HG03108 (cell line): ENCODE data around the gene SOX8.
"Not testable (repeated sequence)": the region's sequence is repeated elsewhere in the genome, so short reads cannot be mapped to it uniquely, and the experiment has no call there.

Experiments used
- ATAC-seq: cut with Tn5 transposase; IDR thresholded peaks from one replicate; pipeline ENCODE4 v1.9.1; 2021; ENCODE audit warnings: moderate library complexity; ENCODE audit not compliant: unreplicated experiment

The SOX8 gene

DNA sequence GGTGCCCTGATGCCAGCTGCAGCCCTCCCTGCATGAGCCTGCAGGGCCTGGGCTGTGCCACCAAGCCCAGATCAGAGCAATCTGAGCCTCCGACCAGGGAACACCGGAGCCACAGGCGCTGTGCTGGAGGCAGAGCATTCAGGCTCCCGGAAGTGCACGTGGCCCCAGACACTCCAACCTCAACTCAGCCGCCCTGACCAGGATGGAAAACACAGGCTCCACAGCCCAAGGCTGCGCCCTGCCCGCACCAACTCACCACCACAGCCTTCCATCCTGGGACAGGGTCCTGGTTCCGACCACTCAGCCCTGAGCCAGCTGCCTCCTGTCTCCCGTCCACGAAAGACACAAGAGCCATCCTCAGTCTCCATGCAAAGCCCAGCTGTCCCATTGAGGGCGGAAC is 29.2 kb upstream of the SOX8 start:
- no peak for ATAC-seq

DNA sequence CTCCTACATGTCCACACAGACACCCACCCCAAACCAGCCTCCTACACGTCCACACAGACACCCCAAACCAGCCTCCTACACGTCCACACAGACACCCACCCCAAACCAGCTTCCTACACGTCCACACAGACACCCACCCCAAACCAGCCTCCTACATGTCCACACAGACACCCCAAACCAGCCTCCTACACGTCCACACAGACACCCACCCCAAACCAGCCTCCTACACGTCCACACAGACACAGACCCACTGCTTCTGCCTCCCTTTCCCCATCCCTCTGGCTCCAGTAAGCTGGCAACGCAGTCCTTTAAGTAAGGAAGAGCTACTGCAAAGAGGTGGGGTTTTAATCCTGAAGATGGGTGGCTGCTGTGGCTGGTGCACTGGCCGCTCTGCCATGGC is 27.8 kb upstream of the SOX8 start:
- ATAC-seq = not testable (repeated sequence)

DNA sequence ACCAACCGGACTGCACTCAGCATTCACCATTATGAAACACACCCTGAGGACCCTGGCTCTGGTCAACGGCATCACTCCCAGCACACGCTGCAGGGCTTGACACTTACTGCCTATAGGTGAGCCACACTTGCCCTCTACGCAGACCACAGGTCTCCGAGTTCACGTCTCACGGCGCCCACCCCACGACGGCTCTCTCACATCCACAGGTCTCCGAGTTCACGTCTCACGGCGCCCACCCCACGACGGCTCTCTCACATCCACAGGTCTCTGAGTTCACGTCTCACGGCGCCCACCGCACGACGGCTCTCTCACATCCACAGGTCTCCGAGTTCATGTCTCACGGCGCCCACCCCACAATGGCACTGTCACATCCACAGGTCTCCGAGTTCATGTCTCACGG is 25.8 kb upstream of the SOX8 start:
- ATAC-seq = not testable (repeated sequence)

DNA sequence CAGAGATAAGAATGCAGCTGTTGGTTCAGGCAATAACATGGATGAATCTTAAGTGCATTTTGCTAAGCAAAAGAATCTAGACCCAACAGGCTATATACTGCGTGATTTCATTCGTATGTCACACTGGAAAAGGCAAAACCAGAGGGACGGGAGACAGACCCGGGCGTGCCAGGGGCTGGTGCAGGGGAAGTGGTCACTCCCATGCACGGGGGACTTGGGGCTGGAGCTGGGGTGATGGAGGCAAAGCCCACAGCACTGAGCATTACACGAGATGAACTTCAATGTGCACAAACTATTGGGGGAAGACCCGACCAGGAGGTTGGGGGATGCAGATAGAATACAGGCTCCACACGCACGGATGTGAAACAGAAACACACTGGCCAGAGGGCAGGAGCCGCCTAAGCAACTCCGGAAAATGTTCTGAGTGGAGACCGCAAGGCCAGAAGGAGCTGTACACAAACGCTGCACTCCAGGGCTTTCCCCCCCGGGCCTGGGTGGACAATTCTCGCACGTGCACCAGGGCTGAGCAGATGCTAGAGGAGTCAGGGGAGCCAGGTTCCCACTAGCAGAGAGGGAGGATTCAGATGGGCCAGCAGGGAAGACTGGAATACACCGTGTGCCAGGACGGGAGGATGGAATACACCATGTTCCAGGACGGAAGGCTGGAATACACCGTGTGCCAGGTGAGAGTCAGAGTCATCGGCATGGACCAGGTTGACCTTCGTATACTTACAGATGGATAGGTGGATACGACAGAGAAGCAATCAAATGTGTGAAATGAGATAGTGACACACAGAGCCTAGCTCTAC is 22.1 kb upstream of the SOX8 start:
- ATAC-seq = no peak

DNA sequence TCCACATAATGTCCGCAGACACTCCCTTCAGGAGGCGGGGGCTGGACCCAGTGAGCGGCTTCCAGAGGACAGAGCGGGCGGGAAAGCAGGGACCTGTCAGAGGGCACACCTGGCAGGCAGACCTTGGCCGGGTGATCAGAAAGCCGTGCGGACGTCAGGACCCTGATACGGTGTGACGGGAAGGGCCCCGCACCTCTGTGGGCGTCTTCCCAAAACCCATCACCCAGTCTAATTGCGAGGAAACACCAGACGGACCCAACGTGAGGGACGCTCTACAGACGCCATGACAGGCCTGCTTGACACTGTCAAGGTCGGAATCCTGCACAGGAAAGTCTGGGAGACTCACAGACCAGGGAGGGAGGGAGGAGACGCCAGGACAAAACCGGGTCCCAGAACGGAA is 19.2 kb upstream of the SOX8 start:
- no peak for ATAC-seq

DNA sequence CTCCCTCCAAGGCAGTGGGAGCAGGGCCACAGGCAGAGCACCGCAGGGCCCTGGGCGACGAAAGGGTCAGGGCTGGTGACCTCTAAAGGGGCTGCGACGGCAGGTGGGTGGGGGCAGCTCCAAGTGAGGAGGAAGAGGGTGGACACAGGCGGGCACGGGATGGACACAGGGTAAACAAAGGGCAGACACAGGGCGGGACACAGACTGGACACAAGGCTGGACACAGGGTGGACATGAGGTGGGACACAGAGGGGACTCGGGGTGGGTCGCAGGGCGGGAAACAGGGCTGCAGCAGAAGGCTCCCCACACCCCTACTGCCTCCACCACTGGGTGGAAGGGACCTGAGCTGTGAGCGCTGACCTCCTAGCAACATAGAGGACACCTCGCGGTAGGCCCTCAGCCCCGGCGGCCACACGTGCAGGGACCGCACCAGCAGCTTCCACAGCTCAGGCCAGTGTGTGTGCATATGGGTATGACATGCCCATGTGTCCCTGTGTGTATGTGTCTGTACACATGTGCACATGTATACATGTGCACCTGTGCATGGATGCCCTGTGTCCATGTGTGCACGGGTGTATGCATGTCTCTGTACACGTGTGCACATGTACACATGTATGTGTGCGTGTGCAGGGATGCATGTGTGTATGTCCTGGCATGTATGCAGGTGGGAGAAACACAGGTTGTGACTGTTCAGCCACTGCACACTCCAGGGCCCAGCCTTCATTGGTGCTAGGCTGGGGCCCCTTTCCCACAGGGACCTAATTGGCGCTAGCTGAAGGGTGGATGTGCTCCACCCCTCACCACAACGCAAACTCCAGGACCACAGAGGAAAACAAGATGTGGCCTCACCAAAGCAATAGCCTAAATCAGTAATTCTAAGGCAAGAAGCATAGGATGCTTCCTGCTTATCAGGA is 18.4 kb upstream of the SOX8 start:
- no peak for ATAC-seq

DNA sequence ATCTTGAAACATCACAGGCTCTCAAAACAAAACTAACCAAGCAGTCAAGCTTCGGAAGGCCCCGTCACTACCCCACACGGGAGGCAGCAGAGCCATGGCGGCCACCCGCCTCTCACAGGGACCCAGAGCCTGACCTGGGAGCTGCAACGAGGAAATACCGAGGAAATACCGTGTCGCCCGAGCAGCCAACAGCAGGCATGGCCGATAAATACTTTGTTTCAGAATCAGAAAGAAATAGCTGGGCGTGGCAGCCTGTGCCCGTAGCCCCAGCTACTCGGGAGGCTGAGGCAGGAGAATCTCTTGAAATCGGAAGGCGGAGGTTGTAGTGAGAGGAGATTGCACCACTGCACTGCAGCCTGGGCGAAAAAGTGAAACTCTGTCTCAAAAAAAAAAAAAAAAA is 17.7 kb upstream of the SOX8 start:
- no peak for ATAC-seq

DNA sequence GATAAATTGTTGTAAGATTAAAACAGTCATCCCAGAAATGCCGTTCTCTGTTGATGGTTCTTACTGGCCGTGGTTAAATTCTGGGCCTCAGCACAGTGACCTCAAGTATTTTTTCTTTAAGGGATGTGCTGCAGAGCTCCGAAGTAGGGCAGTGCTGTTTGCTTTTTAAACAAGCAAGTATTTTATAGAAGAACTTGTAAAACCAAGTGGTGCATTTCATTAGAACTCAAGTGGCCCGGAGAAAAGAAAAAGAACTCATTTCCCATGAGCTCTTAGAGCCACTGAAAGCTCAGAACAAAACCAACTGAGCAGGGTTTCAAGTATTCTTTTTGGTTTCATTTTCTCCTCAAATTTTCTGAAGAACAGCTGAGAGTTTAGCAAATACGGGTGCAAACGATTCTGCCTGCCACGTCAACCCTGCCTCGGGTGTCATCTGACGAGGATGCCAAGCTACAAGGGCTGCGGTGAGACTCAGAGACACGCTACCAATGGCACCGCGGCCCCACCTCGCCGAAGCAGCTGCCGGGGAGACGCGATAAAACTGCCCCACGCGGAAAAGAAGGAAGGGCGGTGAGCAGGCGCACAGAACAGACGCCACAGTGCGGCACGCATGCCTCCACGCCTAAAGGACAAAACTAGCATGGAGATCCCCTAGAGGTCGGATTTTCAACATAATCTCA is 17.1 kb upstream of the SOX8 start:
- no peak for ATAC-seq

DNA sequence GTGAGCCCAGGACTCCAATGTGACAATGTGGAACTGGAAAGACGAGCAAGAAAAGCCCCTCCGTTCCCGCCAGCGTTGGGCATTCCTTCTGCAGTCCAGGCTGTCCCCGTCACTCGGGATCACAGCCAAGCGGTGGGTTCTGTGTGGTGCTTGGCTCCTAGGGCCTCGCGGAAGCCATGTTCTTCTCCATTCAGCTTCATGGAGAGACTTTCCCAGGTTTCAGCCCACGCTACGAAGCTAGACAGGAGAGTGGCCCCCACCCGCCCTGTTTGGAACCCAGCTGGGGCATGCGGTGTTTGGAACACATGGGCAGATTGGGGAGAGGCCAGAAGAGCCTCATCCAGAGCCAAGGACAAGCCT is 16.6 kb upstream of the SOX8 start:
- ATAC-seq = no peak

DNA sequence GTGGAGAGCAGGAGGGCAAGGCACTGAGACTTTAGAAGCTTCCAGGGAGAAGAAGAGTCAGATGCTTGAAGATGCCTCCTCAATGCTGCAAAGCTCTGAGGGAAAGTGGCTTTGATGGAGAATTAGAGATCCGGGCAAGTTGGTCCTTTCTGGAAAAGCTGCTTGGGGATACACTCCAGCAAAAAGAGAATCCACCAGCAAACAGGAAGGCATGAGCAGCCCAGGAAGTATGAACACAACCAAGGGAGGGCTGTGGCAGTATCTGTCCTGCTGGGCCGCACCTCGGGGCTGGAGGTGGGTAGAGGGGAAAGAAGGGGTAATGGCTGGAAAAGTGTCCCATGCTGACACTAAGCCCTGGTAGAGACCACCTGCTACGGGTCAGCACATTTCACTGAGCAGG is 16.1 kb upstream of the SOX8 start:
- no peak for ATAC-seq

DNA sequence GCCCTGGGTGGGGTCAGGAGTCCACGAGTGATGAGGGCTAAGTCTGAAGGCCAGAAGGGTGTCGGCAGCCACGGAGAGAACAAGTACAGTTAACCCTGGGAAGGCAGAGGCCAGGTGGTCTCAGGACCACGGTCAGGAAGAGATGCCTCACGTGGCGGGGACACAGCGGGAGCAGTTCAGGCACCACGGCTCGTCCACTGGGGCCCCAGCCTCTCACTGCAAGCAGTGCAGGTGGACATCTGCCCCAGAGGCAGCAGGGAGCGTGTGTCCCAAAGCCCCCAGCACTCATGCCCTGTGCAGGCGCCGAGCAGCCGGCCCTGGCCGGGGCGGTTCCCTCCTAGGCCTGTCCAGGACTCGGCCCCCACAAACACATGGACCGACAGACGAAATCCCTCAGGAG is 15.5 kb upstream of the SOX8 start:
- no peak for ATAC-seq

DNA sequence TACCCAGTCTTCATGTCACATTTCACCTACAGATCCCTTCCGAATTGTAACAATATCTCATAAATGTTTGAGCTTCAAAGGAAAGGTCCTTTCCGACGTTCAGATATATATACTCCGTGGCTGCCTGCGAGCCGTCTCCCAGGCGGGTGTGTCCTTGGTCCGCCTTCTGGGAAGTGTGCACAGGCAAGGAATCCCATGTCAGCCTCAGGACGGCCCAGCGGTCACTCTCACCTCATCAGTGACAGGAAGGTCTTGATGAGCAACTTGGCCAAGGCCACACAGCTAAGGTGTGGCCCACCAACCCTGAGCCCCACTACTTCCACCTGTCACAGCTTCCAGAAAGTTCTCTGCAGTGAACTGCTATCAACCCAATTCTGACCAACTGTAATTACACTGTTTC is 15.1 kb upstream of the SOX8 start:
- ATAC-seq = no peak

DNA sequence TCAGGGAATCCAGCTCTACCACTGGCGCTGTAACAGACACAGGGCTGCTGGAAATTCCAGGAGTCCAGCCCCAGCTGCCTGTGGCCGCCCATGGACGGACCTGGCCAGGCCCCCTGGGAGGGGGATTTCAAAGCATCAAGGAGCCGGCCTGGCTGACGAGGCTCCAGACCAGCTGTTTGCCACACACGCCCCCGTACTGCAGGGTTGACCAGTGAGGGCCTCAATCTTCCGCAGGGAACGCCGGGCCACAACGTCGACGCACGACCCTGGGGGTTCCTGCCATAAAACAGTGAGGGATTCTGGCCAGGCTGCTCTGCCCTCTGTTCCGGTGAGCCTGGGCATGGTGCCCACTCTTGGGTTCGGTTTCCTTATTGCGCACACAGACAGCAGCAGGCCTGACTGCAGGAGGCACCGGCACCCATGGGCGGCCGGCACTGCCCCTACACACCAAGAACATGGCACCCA is 14.5 kb upstream of the SOX8 start:
- no peak for ATAC-seq

DNA sequence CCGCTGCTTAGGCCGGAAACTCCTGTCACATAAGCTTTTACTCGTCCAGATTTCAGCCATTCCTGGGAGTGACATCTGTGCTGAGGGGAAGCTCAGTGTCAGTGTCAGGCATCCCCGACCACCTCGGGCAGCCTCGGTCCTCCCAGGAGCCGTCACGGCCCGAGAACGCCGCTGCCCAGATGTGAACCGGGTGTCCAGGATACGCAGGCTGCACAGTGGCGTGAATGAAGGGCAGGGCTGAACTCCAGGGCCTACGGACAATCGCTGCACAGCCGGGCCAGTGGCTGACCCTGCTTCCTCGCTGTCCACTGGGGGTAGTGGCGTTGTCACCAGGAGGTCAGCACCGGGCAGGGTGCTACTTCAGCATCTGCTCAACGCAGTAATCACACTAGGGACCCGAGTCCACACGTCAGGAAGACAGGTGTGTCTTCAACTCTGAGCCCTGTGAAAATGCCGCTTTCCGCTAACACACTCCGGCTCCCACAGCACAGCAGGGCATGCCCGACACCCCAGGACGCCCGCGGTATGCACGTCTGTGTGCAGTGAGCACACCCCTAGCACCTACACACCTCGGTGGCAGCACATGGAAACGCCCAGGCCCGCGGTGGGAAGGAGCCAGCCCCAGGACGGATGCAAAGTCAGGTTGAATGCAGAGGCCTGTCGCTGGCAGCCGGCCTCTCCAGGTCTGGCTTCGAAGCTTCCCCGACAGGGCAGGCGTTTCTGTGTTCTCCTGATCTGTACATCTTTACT is 13.8 kb upstream of the SOX8 start:
- no peak for ATAC-seq

DNA sequence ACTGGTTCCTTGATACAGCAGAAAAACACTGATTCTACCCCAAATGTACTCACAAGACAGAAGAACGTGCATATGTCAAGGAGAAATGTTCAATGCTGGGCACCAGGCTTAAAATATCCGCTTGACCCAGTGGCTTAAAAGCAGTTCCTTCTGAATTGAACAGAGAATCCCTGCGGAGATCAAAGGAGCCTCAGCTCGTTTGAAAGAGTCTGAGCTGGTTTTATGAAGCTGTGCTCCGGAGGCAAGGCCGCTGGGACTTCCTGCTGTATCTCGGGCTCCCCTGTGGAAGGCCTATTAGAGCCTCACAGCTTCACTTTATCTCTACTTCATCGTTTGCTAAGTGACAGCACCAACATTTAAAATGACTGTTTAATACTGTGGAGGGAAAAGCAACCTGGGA is 12.9 kb upstream of the SOX8 start:
- ATAC-seq = no peak

DNA sequence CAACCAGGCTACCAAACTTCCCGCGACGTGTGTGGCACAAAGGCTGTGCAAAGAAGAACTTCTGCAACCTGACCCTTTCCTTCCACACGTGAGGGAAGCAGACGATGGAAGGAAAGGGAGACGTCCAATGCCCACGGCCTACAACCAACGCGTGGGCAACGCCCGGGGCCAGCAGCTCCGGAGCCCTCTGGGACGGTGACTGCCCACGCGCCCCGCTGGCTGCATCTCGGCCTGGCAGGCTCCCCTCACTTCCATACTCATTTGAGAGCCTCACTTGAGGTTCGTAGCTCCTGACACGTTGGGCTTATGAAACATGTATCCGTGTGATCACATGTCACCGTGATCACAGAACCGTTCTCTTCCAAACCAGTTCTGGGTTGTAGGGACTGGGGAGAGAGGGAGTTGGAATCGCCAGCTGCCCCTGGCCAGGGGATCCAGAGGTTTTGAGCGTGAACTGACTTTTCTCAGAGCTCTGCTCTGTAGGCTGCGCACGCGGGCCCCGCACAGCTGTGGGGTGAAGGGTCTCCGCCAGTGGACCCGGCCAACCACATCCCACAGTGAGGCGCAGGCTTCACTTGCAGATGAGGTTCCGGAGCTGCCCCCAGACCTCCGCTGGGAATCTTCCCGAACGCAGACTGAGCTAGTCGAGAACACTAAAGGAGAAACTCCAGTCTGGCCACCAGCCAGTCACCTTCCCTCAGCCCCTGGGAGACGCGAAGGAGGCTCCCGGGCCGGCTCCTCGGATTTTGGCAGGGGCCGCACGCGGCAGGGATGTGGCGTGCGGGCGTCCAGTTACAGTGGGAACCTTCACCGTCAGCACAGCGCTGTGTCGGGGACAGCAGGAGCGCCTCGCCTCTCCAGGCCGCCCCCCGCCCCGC is 11.8 kb upstream of the SOX8 start:
- no peak for ATAC-seq

DNA sequence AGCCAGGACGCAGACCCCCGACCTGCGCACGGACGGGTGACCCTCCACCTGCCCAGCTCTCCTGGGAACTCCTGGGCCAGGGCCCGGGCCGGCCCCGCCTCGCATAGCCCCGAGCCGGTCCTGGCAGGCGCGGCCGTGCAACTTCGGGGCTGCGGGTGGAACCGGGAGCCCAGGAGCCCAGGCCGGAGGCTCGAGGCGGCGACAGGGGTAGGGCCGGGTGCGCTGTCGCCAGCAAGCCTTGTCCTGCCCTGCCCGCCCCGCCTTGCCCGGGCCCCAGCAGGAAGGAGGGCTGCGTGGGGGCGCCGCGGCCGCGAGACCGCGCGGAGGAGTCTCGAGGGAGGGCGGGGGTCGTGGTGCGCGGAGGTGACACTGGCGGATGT is 11.2 kb upstream of the SOX8 start:
- peak; percentile 25 for ATAC-seq

DNA sequence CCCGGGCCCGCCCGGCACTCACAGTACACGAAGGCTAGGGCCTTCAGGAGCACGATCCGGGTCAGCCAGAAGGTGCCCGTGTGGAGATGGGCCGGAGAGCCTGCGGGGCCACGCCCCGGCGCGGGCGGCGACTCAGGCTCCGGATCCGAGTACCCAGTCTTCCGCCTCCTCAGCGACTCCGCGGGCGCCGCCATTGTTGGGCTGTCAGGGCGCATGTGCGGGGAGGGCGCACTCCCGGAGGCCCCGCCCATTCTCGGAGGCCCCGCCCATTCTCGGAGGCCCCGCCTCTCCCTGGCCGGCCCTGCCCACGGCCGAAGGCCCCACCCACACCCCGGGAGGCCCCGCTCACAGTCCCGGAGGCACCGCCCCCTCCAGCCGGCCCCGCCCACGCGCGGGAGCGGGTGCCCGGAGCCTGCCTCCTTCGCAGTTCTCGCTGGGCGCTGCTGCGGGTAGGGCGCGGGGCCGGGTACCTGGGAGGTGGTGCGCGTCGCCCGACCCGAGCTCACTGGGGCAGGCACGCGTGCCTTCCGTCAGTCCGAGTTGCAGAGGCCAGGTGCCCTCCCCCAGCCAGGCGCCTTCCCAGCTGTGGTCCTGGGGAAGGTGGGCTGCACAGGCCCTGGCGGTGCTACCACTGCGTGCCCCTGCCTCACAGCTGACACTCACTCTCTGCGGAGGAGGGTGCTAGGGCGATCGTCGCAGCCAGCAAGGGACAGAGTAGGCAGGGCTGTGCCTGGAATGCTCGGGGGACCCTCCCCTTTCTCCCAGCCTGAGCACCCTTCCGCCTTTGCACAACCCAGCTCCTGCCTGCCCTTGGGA is 10.6 kb upstream of the SOX8 start, which contains the start of gene LMF1:
Gene LMF1 (minus strand): TSS at position 219 of the 816 bp plus-strand sequence. CDS start 4 bp downstream, at position 215.
- peak; percentile 78 for ATAC-seq

DNA sequence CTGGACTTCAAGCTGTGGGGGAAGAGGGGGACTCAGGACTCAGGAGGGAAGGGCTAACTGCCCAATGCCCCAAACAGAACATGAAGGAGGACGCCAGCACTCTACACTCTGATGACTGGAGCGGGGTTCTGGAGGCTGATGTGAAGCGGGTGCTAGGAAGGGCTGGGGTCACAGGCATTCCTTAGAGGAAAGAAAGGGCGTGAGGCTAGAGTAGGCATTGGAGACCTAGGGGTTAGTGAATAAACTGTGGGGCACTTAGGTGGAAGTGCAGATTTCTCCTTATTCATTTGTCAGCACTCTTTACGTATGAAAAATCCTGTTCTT is 10.0 kb upstream of the SOX8 start:
- no peak for ATAC-seq
